Esophagus squamous epithelium (tissue), 5 donors: ENCODE results near the gene TYK2. TPM values are rescaled to one million over a fixed set of nuclear protein-coding genes. Genes with fewer than 3 reads are reported as not detected.

Experiments
- DNase-seq: peaks from one replicate; lab custom pipeline; 2025; lab: John Stamatoyannopoulos, UW
- H3K27ac ChIP-seq, 4 donors: fragments of 200-600 bp; sonication (generic); one replicate each; pipeline ENCODE4 v1.5.1; 2016 to 2019; ENCODE audit warnings: mild to moderate bottlenecking in 1 of 4
- H3K27me3 ChIP-seq, 4 donors: fragments of 200-600 bp; sonication (generic); 1 replicate in 3 of 4; 2 replicates in 1 of 4; pipeline versions ENCODE4 v1.5.1 to v1.6.0; 2017 to 2021; ENCODE audit warnings: antibody characterized with exemption in 1 of 4
- H3K36me3 ChIP-seq, 3 donors: fragments of 200-600 bp; sonication (generic); one replicate each; pipeline ENCODE4 v1.5.1; 2016 to 2019
- H3K4me1 ChIP-seq, 3 donors: fragments of 200-600 bp; sonication (generic); one replicate each; pipeline ENCODE4 v1.5.1; 2017 to 2019
- H3K4me3 ChIP-seq, 4 donors: fragments of 200-600 bp; sonication (generic); 1 replicate in 3 of 4; 2 replicates in 1 of 4; pipeline ENCODE4 v1.5.1; 2016 to 2019; ENCODE audit warnings: mild to moderate bottlenecking in 2 of 4, moderate library complexity in 1 of 4
- H3K9me3 ChIP-seq, 3 donors: fragments of 200-600 bp; sonication (generic); one replicate each; pipeline ENCODE4 v1.5.1; 2016 to 2019
- CTCF ChIP-seq, 6 experiments: fragments of 450-650 bp in 4 of 6; fragments of 200-600 bp in 2 of 6; sonication (generic) in 2 of 6; IDR thresholded peaks; one replicate each; pipeline ENCODE4 v1.5.1; 2016 to 2019; ENCODE audit warnings: antibody characterized with exemption in 6 of 6, mild to moderate bottlenecking in 4 of 6, moderate library complexity in 4 of 6
- POLR2A ChIP-seq, 4 donors: fragments of 450-650 bp; IDR thresholded peaks; one replicate each; pipeline ENCODE4 v1.6.1; 2017; ENCODE audit warnings: antibody characterized with exemption in 4 of 4, mild to moderate bottlenecking in 4 of 4, moderate library complexity in 3 of 4
- WGBS, 2 donors: methylation state at CpG; one replicate each; pipeline ENCODE4 v1.1.5; 2018; 5-methylcytosine and 5-hydroxymethylcytosine counted together
- intact Hi-C: fragments of 100-400 bp; cut with DNase I; formaldehyde crosslinking; loops from one replicate; pipeline ENCODE4 v1.15.0; 2022
- total RNA-seq, 4 donors: library from RNA; depleted of rRNA; stranded (reverse); fragments of >200 nt; gene quantifications; one replicate each; pipeline ENCODE4 v1.1.0, GENCODE V29; 2016
- donor health status: DM: yes; HTN: yes; CAD: no.

The TYK2 gene
- total RNA-seq, 4 donors from 2014 or later: 41.8 to 74.2 (median 50.7) TPM

GRCh38 chr19:10419646-10420443 lies 39.5 kb upstream of the TYK2 start:
- H3K9me3 ChIP-seq: no peaks in the 10 kb centered on the region
- H3K4me1 ChIP-seq: peaks cover 40 to 73% (median 44%) of the 10 kb centered on the region in 3 donors
- H3K27me3 ChIP-seq: peaks cover 20 to 94% (median 40%) of the 10 kb centered on the region in 4 donors
- no peaks in the 10 kb centered on the region for H3K36me3 ChIP-seq
- TF ChIP-seq POLR2A (IDR thresholded peaks at IDR 0.05) (no peak), CTCF (IDR thresholded peaks at IDR 0.05) (no peak)
- H3K27ac ChIP-seq: no peak overlapping the region
- intact Hi-C loops: no loop called here
- peak overlapping the region in 3 of 4 donors; percentile 17 to 50 (median 32) for H3K4me3 ChIP-seq
- 2 to 4% methylated on average over 16 to 17 of the region's 61 CpGs for WGBS, 2 donors
- DNase-seq: no peak

- peaks cover 0 to 3% (median 0%) of the 10 kb centered on the region in 3 donors for H3K9me3 ChIP-seq
- H3K36me3 ChIP-seq: no peaks in the 10 kb centered on the region
- TF ChIP-seq CTCF (IDR thresholded peaks at IDR 0.05) (no peak), POLR2A (IDR thresholded peaks at IDR 0.05) (no peak)
- peaks cover 15 to 92% (median 40%) of the 10 kb centered on the region in 4 donors for H3K27me3 ChIP-seq
- no peak overlapping the region for H3K27ac ChIP-seq
- H3K4me3 ChIP-seq: peak overlapping the region in 3 of 4 donors; percentile 10 to 50 (median 13)
- no CpG with 5 or more reads among the region's 40 CpGs for WGBS, 2 donors
- peaks cover 35 to 67% (median 39%) of the 10 kb centered on the region in 3 donors for H3K4me1 ChIP-seq
- DNase-seq: no peak
- intact Hi-C loops: no loop called here
These were observed 38.9 kb upstream of the TYK2 start for GRCh38 chr19:10419200-10419645.

- H3K27ac ChIP-seq: no peak overlapping the region
- H3K36me3 ChIP-seq: no peaks in the 10 kb centered on the region
- peaks cover 15 to 87% (median 40%) of the 10 kb centered on the region in 4 donors for H3K27me3 ChIP-seq
- peaks cover 0 to 3% (median 0%) of the 10 kb centered on the region in 3 donors for H3K9me3 ChIP-seq
- DNase-seq: no peak
- H3K4me1 ChIP-seq: peaks cover 35 to 61% (median 39%) of the 10 kb centered on the region in 3 donors
- peak overlapping the region in 2 of 4 donors; percentile 10 to 50 for H3K4me3 ChIP-seq
- WGBS, 2 donors: 1 to 2% methylated on average over 19 of the region's 32 CpGs
- TF ChIP-seq POLR2A (IDR thresholded peaks at IDR 0.05): no peak
- TF ChIP-seq CTCF (IDR thresholded peaks at IDR 0.05): no peak
- intact Hi-C loops: no loop called here
These were observed 38.3 kb upstream of the TYK2 start for GRCh38 chr19:10418485-10419199.

GRCh38 chr19:10418235-10418484 lies 37.8 kb upstream of the TYK2 start:
- TF ChIP-seq CTCF (IDR thresholded peaks at IDR 0.05) (no peak), POLR2A (IDR thresholded peaks at IDR 0.05) (no peak)
- WGBS, 2 donors: 0 to 10% methylated on average over 3 of the region's 3 CpGs
- H3K27ac ChIP-seq: no peak overlapping the region
- H3K4me1 ChIP-seq: peaks cover 35 to 60% (median 39%) of the 10 kb centered on the region in 3 donors
- intact Hi-C loops: no loop called here
- H3K27me3 ChIP-seq: peaks cover 15 to 82% (median 38%) of the 10 kb centered on the region in 4 donors
- no peak overlapping the region for H3K4me3 ChIP-seq
- peaks cover 0 to 3% (median 0%) of the 10 kb centered on the region in 3 donors for H3K9me3 ChIP-seq
- DNase-seq: no peak
- H3K36me3 ChIP-seq: no peaks in the 10 kb centered on the region
